Hepatocyte (in vitro differentiated cells): ENCODE data around the gene MARCHF9. TPM values are rescaled to one million over a fixed set of nuclear protein-coding genes. Genes with fewer than 3 reads are reported as not detected.
A peak's percentile ranks its signal among the peaks of the same experiment; 100 is the strongest.

Source experiments
- DNase-seq: peaks from one replicate; pipeline ENCODE4 v3.0.0-alpha.2; 2016; ENCODE audit warnings: low spot score
- H2AFZ ChIP-seq: fragments of 200-600 bp; sonication (generic); 2 replicates; pipeline ENCODE4 v1.6.0; 2016; ENCODE audit warnings: antibody characterized with exemption, mild to moderate bottlenecking
- H3K27ac ChIP-seq: fragments of 200-600 bp; sonication (generic); 2 replicates; pipeline ENCODE4 v1.5.1; 2016; ENCODE audit warnings: mild to moderate bottlenecking
- H3K27me3 ChIP-seq: fragments of 200-600 bp; sonication (generic); 2 replicates; pipeline ENCODE4 v1.6.1; 2016
- H3K36me3 ChIP-seq: fragments of 200-600 bp; sonication (generic); replicated peaks from 2 replicates; pipeline ENCODE4 v1.5.1; 2016; ENCODE audit warnings: low read depth; ENCODE audit not compliant: insufficient read depth
- H3K4me1 ChIP-seq: fragments of 200-600 bp; sonication (generic); 2 replicates; pipeline ENCODE4 v1.5.1; 2016; ENCODE audit warnings: mild to moderate bottlenecking, moderate library complexity; ENCODE audit not compliant: insufficient read depth
- H3K4me2 ChIP-seq: fragments of 200-600 bp; sonication (generic); 2 replicates; pipeline ENCODE4 v1.6.0; 2016
- H3K4me3 ChIP-seq: fragments of 200-600 bp; sonication (generic); 2 replicates; pipeline ENCODE4 v1.5.1; 2016; ENCODE audit warnings: mild to moderate bottlenecking
- H3K79me2 ChIP-seq: fragments of 200-600 bp; sonication (generic); 2 replicates; pipeline ENCODE4 v1.6.0; 2017; ENCODE audit warnings: mild to moderate bottlenecking
- H3K9me2 ChIP-seq: fragments of 200-600 bp; sonication (generic); replicated peaks from 2 replicates; pipeline ENCODE4 v1.6.0; 2017; ENCODE audit warnings: mild to moderate bottlenecking; ENCODE audit not compliant: insufficient read depth
- H3K9me3 ChIP-seq: fragments of 200-600 bp; sonication (generic); 2 replicates; pipeline ENCODE4 v1.5.1; 2016; ENCODE audit warnings: low read depth, mild to moderate bottlenecking
- H4K20me1 ChIP-seq: fragments of 200-600 bp; sonication (generic); 2 replicates; pipeline ENCODE4 v1.6.0; 2016; ENCODE audit warnings: mild to moderate bottlenecking; ENCODE audit not compliant: insufficient read depth, poor library complexity, severe bottlenecking
- EZH2 ChIP-seq: fragments of 200-600 bp; sonication (generic); IDR thresholded peaks from 2 replicates; pipeline ENCODE4 v1.6.1; 2016; ENCODE audit warnings: antibody characterized with exemption, mild to moderate bottlenecking, borderline replicate concordance
- EZH2phosphoT487 ChIP-seq: fragments of 200-600 bp; sonication (generic); IDR thresholded peaks from one replicate; pipeline ENCODE4 v1.6.1; 2018; ENCODE audit warnings: antibody characterized with exemption, mild to moderate bottlenecking, low read depth, moderate library complexity; ENCODE audit not compliant: unreplicated experiment, severe bottlenecking
- WGBS: methylation state at CpG from one replicate; pipeline ENCODE4 v1.1.6; 2016; ENCODE audit warnings: low lambda C conversion rate; ENCODE audit errors: missing lambda C conversion rate; 5-methylcytosine and 5-hydroxymethylcytosine counted together
- polyA plus RNA-seq: library from polyadenylated mRNA; unstranded; fragments of >200 nt; fragmentation: Nextera tagmentation; extraction: Ambion mirVana; gene quantifications from 2 replicates; pipeline ENCODE4 v1.2.1, GENCODE V29; 2016
- total RNA-seq: library from RNA; depleted of rRNA; stranded (reverse); fragments of >200 nt; gene quantifications from 2 replicates; pipeline ENCODE4 v1.2.3, GENCODE V29; 2014
- TF ChIP-seq, protein P1 (sequence below): fragments of 200-600 bp; sonication (generic); IDR thresholded peaks from 2 replicates; pipeline ENCODE4 v1.5.1; 2016; ENCODE audit warnings: antibody characterized with exemption, mild to moderate bottlenecking; ENCODE audit not compliant: poor library complexity

Gene MARCHF9
- total and polyA plus RNA-seq, 2 experiments from 2014 or later: 13.6 to 16.9 TPM

DNA sequence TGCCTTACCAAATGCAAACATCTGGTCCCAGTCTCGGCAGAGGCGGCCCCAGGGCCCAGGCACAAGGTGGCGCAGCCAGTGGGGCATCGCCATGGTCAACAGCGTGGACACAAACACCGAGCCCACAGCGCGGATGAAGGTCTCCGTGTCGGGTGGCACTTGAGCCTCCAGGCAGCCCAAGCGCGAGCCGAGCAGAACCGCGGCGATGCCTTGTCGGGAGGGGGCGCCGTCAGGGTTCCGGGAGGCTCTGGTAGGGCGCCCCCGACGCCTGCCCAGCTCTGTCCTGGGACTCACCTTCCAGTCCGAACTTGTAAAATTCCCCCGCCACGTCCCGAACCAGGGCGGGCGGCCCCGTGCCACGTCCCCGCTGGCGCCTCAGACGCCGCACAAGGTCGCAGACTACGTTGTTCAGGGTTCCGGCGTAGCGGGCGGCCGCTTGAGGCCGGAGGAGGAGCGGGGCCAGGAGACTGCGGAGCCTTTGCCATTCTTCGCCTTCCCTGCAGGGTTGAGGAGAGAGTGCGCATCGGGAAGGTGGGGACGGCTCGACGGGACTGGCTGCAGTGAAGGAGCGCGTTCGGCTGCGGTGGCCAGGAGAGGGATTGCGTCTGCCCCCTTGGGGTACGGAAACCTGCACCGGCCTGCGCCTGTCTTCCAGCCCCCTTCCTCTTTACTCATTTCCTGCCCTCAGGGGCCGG, 10.2 kb downstream of the MARCHF9 start:
- DNase-seq: peak; percentile 50
- Histone ChIP-seq H3K4me1 (peaks cover 28% of the 10 kb centered on the region), H3K9me3 (no peaks in the 10 kb centered on the region), H3K79me2 (peaks cover 1% of the 10 kb centered on the region), H3K27ac (no peak overlapping the region), H3K4me2 (peak overlapping the region; percentile 96), H3K36me3 (no peaks in the 10 kb centered on the region), H3K27me3 (peaks cover 53% of the 10 kb centered on the region), H3K9me2 (no peaks in the 10 kb centered on the region), H2AFZ (peak overlapping the region; percentile 84), H4K20me1 (peaks cover 1% of the 10 kb centered on the region), H3K4me3 (peak overlapping the region; percentile 45)
- TF ChIP-seq EZH2 (peak; percentile 98), EZH2phosphoT487 (peak; percentile 86)
- TF ChIP-seq, protein P1, sequence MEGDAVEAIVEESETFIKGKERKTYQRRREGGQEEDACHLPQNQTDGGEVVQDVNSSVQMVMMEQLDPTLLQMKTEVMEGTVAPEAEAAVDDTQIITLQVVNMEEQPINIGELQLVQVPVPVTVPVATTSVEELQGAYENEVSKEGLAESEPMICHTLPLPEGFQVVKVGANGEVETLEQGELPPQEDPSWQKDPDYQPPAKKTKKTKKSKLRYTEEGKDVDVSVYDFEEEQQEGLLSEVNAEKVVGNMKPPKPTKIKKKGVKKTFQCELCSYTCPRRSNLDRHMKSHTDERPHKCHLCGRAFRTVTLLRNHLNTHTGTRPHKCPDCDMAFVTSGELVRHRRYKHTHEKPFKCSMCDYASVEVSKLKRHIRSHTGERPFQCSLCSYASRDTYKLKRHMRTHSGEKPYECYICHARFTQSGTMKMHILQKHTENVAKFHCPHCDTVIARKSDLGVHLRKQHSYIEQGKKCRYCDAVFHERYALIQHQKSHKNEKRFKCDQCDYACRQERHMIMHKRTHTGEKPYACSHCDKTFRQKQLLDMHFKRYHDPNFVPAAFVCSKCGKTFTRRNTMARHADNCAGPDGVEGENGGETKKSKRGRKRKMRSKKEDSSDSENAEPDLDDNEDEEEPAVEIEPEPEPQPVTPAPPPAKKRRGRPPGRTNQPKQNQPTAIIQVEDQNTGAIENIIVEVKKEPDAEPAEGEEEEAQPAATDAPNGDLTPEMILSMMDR: peak; percentile 36
- 2% methylated on average over 59 of the region's 60 CpGs for WGBS

DNA sequence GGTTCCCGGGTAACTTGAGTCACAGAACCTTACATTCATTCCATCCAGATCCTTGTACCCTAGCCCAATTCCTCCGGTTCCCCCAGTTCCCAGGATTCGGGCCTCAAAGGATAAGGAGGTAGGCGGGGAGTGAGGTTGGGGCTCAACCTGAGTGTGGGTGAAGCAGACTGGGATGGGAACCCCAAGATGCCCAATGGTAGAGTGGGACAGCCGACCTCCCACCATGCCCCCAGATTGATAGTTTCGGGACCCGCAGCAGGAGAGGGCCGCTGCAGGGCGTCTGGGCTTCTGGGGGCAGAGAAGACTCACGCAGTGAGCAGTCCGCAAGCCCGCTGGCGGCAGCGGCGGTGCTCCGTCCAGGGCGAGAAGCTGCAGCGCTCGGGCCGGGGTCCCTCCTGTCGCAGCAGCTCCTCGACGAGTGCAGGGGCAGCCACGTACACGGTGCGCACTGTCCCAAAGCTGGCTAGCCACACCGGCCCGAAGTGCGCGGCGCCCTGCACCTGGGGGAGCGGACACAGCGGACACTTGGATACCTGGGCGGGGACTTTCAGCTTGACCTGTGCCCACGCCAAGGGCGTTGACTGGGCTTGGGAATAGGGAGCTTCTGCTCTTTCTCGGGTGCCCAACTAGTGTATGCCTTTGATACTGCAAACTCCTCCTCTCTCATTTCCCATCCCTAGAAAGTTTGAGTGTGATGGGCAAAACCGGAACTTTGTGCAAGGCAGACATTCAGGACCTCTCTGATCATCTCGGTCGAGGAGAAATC, 11.0 kb downstream of the MARCHF9 start:
- Histone ChIP-seq H3K4me3 (peak overlapping the region; percentile 45), H4K20me1 (no peaks in the 10 kb centered on the region), H3K9me3 (no peaks in the 10 kb centered on the region), H3K9me2 (no peaks in the 10 kb centered on the region), H3K4me2 (peak overlapping the region; percentile 96), H3K36me3 (no peaks in the 10 kb centered on the region), H3K27me3 (peaks cover 53% of the 10 kb centered on the region), H3K79me2 (peaks cover 7% of the 10 kb centered on the region), H2AFZ (peak overlapping the region; percentile 84), H3K4me1 (peaks cover 28% of the 10 kb centered on the region), H3K27ac (no peak overlapping the region)
- DNase-seq: no peak
- WGBS: 5% methylated on average over 40 of the region's 40 CpGs
- TF ChIP-seq, protein P1: no peak
- peak; percentile 23 for TF ChIP-seq EZH2phosphoT487
- TF ChIP-seq EZH2: peak; percentile 61

DNA sequence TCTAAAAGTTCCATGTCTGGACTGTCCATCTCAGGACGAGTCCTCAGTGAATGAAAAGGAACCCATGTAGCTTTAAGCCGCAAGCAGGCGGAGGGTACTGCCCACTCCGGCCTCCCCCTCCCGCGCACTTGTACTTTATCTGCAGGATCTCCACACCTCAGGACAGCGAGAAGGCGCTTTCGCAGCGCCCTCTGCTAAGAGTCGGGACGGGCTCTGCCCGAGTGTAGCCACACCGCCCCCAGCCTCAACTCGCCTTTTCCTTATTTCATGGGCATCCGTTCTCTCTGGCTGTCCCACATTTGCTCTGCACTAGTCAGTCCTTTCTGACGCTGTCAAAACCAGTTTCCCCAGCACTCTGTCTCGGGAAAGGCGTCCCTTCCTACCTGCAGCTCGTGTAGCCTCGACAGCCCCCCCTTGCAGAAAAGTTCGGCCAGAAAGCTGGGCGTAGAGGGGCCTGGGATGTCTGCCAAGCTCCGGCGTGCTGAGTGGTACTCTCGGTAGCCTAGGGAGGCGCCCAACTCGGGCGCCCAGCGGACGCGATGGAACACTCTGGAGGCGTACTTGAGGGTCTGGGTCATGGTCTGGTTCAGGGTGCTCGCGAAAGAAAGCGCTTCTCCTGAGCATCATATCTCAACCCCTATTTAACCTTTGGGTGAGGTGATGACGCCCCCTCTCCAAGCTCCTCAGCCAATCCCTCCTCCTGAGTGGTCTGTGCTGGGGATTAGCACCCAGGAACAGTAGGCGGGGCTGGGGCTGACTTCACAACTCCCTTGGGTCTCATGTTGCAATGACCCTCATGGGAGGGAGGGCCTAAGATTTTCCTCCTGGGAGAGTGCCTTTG, 11.8 kb downstream of the MARCHF9 start, which contains the start of gene CYP27B1:
TSS of gene CYP27B1 (minus strand) at position 615 of the 841 bp plus-strand sequence. CDS start at position 578, 37 bp downstream.
- Histone ChIP-seq H3K4me1 (peaks cover 28% of the 10 kb centered on the region), H3K36me3 (no peaks in the 10 kb centered on the region), H3K79me2 (peaks cover 10% of the 10 kb centered on the region), H3K9me2 (no peaks in the 10 kb centered on the region), H4K20me1 (no peaks in the 10 kb centered on the region), H3K4me2 (peak within 1 kb of the TSS; percentile 96), H3K27me3 (peaks cover 53% of the 10 kb centered on the region), H3K9me3 (no peaks in the 10 kb centered on the region), H3K4me3 (no peak within 1 kb of the TSS), H3K27ac (no peak within 1 kb of the TSS), H2AFZ (peak within 1 kb of the TSS; percentile 84)
- TF ChIP-seq, protein P1: no peak
- TF ChIP-seq EZH2 (no peak), EZH2phosphoT487 (peak; percentile 26)
- 4% methylated on average over 38 of the region's 38 CpGs for WGBS
- no peak for DNase-seq
